NT2/D1 (cell line): ENCODE results near the gene AZU1.

Source experiments
- SUZ12 ChIP-seq: IDR thresholded peaks from 2 replicates; pipeline ENCODE4 v1.6.1; 2011; ENCODE audit not compliant: insufficient read length, insufficient read depth; ENCODE audit errors: extremely low read depth
- ZNF274 ChIP-seq: IDR thresholded peaks from 2 replicates; pipeline ENCODE4 v1.6.1; 2011; ENCODE audit warnings: mild to moderate bottlenecking, low read depth, low read length

DNA sequence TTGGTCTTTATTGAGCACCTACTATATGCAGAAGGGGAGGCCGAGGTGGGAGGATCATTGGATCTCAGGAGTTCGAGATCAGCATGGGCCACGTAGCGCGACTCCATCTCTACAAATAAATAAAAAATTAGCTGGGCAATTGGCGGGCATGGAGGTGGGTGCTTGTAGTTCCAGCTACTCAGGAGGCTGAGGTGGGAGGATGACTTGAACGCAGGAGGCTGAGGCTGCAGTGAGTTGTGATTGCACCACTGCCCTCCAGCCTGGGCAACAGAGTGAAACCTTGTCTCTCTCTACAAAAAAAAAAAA lies 35.6 kb downstream of the AZU1 start:
- TF ChIP-seq SUZ12 = no peak
- TF ChIP-seq ZNF274 = no peak
